K562 (cell line): Measurements from ENCODE around the gene OR2H2. TPM values are rescaled to one million over a fixed set of nuclear protein-coding genes. Genes with fewer than 3 reads are reported as not detected.

Source experiments
- ATF7 ChIP-seq: fragments of 450-650 bp; IDR thresholded peaks from 2 replicates; pipeline ENCODE4 v1.7.1; 2014; ENCODE audit warnings: mild to moderate bottlenecking, moderate library complexity
- E2F3 ChIP-seq: fragments of 250-450 bp; sonication (Bioruptor Pico); IDR thresholded peaks from 2 replicates; pipeline ENCODE4 v1.4.0; 2020; ENCODE audit warnings: mild to moderate bottlenecking
- KLF13 ChIP-seq: fragments of 450-650 bp; IDR thresholded peaks from 2 replicates; pipeline ENCODE4 v1.6.1; 2016; ENCODE audit warnings: missing genetic modification characterization, low read depth, mild to moderate bottlenecking, missing compliant biosample characterization, moderate library complexity, borderline replicate concordance
- MYNN ChIP-seq, 2 experiments: sonication (generic); formaldehyde crosslinking in 1 of 2; IDR thresholded peaks; 2 replicates each; pipeline versions ENCODE4 v1.5.0 to v1.6.1; 2016 to 2020; ENCODE audit warnings: antibody characterized with exemption in 1 of 2, missing genetic modification reagents in 1 of 2
- NELFE ChIP-seq: IDR thresholded peaks from 2 replicates; pipeline ENCODE4 v1.6.1; 2011; ENCODE audit warnings: mild to moderate bottlenecking; ENCODE audit not compliant: insufficient read depth, insufficient read length
- SETDB1 ChIP-seq: IDR thresholded peaks from one replicate; pipeline ENCODE4 v1.6.1; 2012; ENCODE audit warnings: low read length, control low read depth, inconsistent platforms
- STAT5B ChIP-seq: fragments of 250-450 bp; sonication (Bioruptor Pico); IDR thresholded peaks from 2 replicates; pipeline ENCODE4 v1.8.0; 2021; ENCODE audit warnings: mild to moderate bottlenecking, inconsistent platforms
- TAF9B ChIP-seq: fragments of 450-650 bp; IDR thresholded peaks from 2 replicates; pipeline ENCODE4 v1.6.1; 2018; ENCODE audit warnings: mild to moderate bottlenecking; ENCODE audit not compliant: partially characterized antibody
- U2AF1 ChIP-seq: fragments of 200-400 bp; formaldehyde crosslinking; optimal IDR thresholded peaks from 2 replicates; pipeline ENCODE3; 2017; ENCODE audit warnings: mild to moderate bottlenecking, low read depth, low read length, moderate library complexity
- ZKSCAN8 ChIP-seq: fragments of 200-800 bp; sonication (Bioruptor generic); IDR thresholded peaks from 2 replicates; pipeline ENCODE4 v1.6.1; 2016; ENCODE audit warnings: missing genetic modification characterization, missing compliant biosample characterization
- ZNF124 ChIP-seq: sonication (generic); formaldehyde crosslinking; IDR thresholded peaks from 2 replicates; pipeline ENCODE4 v1.8.1; 2022; ENCODE audit warnings: missing genetic modification reagents
- ZNF134 ChIP-seq: fragments of 250-450 bp; sonication (Bioruptor Pico); conservative IDR thresholded peaks from 2 replicates; pipeline ENCODE4 v1.4.0; 2020
- polyA plus RNA-seq, 8 experiments: library from polyadenylated mRNA; depleted of rRNA in 4 of 8; stranded (reverse) in 5 of 8; unstranded in 3 of 8; fragments of >200 nt; fragmentation: Nextera tagmentation in 2 of 8; fragmentation: Illumina TruSeq in 1 of 8; extraction: Ambion mirVana in 2 of 8; extraction: Trizol in 1 of 8; gene quantifications; 2 replicates each; pipeline versions ENCODE4 v1.2.1 to v1.2.3, GENCODE V29; 2011 to 2014; ENCODE audit warnings: inconsistent platforms in 1 of 8, missing spikeins in 1 of 8
- total RNA-seq, 7 experiments: library from RNA; depleted of rRNA in 6 of 7; stranded (reverse); fragments of >200 nt in 6 of 7; fragmentation: Illumina TruSeq in 2 of 7; extraction: Trizol in 2 of 7; gene quantifications; 2 replicates each; pipeline versions ENCODE4 v1.2.1 to v1.2.3, GENCODE V29; 2011 to 2021; ENCODE audit warnings: low replicate concordance in 1 of 7
- TF ChIP-seq, protein P1 (sequence below), 2 experiments: fragments of 250-450 bp in 1 of 2; fragments of 450-650 bp in 1 of 2; sonication (Bioruptor Pico) in 1 of 2; IDR thresholded peaks; 2 replicates each; pipeline versions ENCODE4 v1.6.1 to v1.8.0; 2016 to 2021; ENCODE audit warnings: mild to moderate bottlenecking in 2 of 2, moderate library complexity in 2 of 2, missing compliant biosample characterization in 1 of 2, missing genetic modification characterization in 1 of 2
- TF ChIP-seq, protein P2 (sequence below): IDR thresholded peaks from 2 replicates; pipeline ENCODE4 v1.6.1; 2011; ENCODE audit warnings: borderline replicate concordance, low read depth, mild to moderate bottlenecking, moderate library complexity, low read length; ENCODE audit not compliant: insufficient read depth, poor library complexity, severe bottlenecking
- TF ChIP-seq, protein P3 (sequence below): fragments of 250-450 bp; sonication (Bioruptor Pico); IDR thresholded peaks from 2 replicates; pipeline ENCODE4 v1.4.0; 2020; ENCODE audit warnings: borderline replicate concordance
- TF ChIP-seq, protein P4 (sequence below): sonication (generic); formaldehyde crosslinking; IDR thresholded peaks from 2 replicates; pipeline ENCODE4 v1.8.0; 2023; ENCODE audit warnings: mild to moderate bottlenecking, missing genetic modification reagents
- TF ChIP-seq, protein P5 (sequence below): fragments of 450-650 bp; formaldehyde crosslinking; IDR thresholded peaks from 2 replicates; pipeline ENCODE4 v1.4.0; 2020; ENCODE audit warnings: mild to moderate bottlenecking

The OR2H2 gene
- total and polyA plus RNA-seq, 9 of the 15 experiments (the other 6 are each of a cell fraction or from before 2014, with no cell fraction given) = not detected

DNA sequence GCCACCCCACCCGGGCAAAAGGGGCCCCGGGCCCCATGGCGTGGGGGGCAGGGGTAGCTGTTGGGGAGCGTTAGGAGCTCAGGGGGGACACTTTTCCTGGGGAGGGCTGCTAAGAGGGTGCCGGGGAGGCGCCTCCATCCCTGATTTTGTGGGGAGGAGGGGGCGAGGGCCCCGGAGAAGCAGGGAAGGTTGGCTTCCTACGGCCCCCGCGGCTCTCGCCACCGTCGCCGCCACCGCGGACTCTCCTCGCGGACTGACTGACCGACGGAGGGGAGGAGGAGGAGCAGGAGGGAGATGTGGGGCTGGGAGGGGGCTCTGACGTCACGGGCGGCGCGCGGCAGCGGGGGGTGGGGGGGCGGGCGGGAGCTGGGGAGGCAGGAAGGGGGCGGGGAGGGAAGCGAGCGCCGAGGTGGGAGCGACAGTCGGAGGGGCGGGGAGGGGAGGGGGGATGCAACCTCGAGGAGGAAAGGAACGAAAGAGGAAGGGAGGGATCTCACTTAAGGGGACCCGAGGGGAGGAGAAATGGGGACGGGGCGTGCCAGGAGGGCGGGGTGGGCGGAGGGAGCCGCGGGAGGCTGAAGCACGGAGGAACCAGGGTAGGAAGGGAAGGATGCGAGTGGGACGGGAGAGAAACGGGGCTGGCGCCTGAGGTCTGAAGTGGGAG, 43.0 kb downstream of the OR2H2 start (continued):
- TF ChIP-seq STAT5B (CRISPR knock-in tag) (no peak), SETDB1 (no peak), E2F3 (CRISPR knock-in tag) (no peak), ZKSCAN8 (no peak), MYNN (IDR thresholded peaks at IDR 0.05) (no peak), MYNN (CRISPR knock-in tag; IDR thresholded peaks at IDR 0.05) (no peak), ZNF134 (CRISPR knock-in tag) (no peak), TAF9B (peak; percentile 33), KLF13 (tag) (no peak), ATF7 (no peak), ZNF124 (CRISPR knock-in tag) (no peak), NELFE (no peak), U2AF1 (no peak)
- TF ChIP-seq, protein P1, sequence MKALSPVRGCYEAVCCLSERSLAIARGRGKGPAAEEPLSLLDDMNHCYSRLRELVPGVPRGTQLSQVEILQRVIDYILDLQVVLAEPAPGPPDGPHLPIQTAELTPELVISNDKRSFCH (CRISPR knock-in tag; IDR thresholded peaks at IDR 0.05) = no peak
- TF ChIP-seq, protein P1 (tag; IDR thresholded peaks at IDR 0.05) = no peak
- TF ChIP-seq, protein P2, sequence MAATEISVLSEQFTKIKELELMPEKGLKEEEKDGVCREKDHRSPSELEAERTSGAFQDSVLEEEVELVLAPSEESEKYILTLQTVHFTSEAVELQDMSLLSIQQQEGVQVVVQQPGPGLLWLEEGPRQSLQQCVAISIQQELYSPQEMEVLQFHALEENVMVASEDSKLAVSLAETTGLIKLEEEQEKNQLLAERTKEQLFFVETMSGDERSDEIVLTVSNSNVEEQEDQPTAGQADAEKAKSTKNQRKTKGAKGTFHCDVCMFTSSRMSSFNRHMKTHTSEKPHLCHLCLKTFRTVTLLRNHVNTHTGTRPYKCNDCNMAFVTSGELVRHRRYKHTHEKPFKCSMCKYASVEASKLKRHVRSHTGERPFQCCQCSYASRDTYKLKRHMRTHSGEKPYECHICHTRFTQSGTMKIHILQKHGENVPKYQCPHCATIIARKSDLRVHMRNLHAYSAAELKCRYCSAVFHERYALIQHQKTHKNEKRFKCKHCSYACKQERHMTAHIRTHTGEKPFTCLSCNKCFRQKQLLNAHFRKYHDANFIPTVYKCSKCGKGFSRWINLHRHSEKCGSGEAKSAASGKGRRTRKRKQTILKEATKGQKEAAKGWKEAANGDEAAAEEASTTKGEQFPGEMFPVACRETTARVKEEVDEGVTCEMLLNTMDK = no peak
- TF ChIP-seq, protein P3, sequence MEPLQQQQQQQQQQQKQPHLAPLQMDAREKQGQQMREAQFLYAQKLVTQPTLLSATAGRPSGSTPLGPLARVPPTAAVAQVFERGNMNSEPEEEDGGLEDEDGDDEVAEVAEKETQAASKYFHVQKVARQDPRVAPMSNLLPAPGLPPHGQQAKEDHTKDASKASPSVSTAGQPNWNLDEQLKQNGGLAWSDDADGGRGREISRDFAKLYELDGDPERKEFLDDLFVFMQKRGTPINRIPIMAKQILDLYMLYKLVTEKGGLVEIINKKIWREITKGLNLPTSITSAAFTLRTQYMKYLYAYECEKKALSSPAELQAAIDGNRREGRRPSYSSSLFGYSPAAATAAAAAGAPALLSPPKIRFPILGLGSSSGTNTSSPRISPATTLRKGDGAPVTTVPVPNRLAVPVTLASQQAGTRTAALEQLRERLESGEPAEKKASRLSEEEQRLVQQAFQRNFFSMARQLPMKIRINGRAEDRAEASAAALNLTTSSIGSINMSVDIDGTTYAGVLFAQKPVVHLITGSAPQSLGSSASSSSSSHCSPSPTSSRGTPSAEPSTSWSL = no peak
- TF ChIP-seq, protein P4, sequence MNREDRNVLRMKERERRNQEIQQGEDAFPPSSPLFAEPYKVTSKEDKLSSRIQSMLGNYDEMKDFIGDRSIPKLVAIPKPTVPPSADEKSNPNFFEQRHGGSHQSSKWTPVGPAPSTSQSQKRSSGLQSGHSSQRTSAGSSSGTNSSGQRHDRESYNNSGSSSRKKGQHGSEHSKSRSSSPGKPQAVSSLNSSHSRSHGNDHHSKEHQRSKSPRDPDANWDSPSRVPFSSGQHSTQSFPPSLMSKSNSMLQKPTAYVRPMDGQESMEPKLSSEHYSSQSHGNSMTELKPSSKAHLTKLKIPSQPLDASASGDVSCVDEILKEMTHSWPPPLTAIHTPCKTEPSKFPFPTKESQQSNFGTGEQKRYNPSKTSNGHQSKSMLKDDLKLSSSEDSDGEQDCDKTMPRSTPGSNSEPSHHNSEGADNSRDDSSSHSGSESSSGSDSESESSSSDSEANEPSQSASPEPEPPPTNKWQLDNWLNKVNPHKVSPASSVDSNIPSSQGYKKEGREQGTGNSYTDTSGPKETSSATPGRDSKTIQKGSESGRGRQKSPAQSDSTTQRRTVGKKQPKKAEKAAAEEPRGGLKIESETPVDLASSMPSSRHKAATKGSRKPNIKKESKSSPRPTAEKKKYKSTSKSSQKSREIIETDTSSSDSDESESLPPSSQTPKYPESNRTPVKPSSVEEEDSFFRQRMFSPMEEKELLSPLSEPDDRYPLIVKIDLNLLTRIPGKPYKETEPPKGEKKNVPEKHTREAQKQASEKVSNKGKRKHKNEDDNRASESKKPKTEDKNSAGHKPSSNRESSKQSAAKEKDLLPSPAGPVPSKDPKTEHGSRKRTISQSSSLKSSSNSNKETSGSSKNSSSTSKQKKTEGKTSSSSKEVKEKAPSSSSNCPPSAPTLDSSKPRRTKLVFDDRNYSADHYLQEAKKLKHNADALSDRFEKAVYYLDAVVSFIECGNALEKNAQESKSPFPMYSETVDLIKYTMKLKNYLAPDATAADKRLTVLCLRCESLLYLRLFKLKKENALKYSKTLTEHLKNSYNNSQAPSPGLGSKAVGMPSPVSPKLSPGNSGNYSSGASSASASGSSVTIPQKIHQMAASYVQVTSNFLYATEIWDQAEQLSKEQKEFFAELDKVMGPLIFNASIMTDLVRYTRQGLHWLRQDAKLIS (CRISPR knock-in tag) = no peak
- TF ChIP-seq, protein P5, sequence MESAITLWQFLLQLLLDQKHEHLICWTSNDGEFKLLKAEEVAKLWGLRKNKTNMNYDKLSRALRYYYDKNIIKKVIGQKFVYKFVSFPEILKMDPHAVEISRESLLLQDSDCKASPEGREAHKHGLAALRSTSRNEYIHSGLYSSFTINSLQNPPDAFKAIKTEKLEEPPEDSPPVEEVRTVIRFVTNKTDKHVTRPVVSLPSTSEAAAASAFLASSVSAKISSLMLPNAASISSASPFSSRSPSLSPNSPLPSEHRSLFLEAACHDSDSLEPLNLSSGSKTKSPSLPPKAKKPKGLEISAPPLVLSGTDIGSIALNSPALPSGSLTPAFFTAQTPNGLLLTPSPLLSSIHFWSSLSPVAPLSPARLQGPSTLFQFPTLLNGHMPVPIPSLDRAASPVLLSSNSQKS (CRISPR knock-in tag) = no peak
